Smooth muscle cell of the brain vasculature (primary cell): ENCODE results near the gene PCDHA7.
"Not testable (repeated sequence)": the region's sequence is repeated elsewhere in the genome, so short reads cannot be mapped to it uniquely, and the experiment has no call there.

Source experiments
- DNase-seq: peaks from one replicate; pipeline ENCODE4 v3.0.0-alpha.2; 2012; ENCODE audit warnings: low read depth, low spot score

The PCDHA7 gene

DNA sequence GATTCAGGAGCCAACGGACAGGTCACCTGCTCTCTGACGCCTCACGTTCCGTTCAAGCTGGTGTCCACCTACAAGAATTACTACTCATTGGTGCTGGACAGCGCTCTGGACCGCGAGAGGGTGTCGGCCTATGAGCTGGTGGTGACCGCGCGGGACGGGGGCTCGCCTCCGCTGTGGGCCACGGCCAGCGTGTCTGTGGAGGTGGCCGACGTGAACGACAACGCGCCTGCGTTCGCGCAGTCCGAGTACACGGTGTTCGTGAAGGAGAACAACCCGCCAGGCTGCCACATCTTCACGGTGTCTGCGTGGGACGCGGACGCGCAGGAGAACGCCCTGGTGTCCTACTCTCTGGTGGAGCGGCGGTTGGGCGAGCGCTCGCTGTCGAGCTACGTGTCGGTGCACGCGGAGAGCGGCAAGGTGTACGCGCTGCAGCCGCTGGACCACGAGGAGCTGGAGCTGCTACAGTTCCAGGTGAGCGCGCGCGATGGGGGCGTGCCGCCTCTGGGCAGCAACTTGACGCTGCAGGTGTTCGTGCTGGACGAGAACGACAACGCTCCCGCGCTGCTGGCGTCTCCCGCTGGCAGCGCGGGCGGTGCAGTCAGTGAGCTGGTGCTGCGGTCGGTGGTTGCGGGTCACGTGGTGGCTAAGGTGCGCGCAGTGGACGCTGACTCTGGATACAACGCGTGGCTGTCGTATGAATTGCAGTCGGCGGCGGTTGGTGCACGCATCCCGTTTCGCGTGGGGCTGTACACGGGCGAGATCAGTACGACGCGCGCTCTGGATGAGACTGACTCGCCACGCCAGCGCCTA, 23.3 kb downstream of the PCDHA7 start:
- no peak for DNase-seq

DNA sequence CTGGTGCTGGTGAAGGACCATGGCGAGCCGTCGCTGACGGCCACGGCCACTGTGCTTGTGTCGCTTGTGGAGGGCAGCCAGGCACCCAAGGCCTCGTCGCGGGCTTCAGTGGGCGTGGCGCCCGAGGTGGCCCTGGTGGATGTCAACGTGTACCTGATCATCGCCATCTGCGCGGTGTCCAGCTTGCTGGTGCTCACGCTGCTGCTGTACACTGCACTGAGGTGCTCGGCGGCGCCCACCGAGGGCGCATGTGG, 23.8 kb downstream of the PCDHA7 start:
- DNase-seq = no peak

DNA sequence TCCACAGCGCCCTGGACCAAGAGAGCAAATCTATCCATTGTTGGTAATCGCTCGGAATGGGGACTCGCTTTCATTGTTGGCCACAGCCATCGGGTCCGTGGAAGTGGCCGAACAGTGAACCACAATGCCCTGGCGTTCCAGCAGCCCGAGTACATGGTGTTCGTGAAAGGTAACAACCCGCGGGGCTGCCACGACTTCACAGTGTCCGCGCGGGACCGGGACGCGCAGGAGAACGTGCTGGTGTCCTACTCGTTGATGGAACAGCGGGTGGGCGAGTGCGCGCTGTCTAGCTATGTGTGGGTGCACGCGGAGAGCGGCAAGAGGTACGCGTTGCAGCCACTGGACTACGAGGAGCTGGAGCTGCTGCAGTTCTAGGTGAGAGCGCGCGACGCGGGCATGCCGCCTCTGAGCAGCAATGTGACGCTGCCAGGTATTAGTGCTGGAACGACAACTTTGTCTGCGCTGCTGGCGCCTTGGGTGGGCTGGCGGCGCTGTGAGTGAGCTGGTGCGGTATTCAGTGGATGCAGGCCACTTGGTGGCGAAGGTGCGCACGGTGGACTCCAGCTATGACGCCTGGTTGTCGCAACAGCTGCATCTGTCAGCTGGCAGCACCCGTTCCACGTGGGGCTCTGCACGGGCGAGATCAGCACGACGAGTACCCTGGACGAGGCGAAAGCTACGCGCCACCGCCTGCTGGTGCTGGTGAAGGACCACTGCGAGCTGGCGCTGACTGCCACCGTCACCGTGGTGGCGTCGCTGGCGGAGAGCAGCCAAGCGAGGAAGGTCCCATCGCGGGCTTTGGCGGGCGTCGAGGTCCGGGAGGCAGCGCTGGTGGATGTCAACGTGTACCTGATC, 28.6 kb downstream of the PCDHA7 start:
- no peak for DNase-seq

DNA sequence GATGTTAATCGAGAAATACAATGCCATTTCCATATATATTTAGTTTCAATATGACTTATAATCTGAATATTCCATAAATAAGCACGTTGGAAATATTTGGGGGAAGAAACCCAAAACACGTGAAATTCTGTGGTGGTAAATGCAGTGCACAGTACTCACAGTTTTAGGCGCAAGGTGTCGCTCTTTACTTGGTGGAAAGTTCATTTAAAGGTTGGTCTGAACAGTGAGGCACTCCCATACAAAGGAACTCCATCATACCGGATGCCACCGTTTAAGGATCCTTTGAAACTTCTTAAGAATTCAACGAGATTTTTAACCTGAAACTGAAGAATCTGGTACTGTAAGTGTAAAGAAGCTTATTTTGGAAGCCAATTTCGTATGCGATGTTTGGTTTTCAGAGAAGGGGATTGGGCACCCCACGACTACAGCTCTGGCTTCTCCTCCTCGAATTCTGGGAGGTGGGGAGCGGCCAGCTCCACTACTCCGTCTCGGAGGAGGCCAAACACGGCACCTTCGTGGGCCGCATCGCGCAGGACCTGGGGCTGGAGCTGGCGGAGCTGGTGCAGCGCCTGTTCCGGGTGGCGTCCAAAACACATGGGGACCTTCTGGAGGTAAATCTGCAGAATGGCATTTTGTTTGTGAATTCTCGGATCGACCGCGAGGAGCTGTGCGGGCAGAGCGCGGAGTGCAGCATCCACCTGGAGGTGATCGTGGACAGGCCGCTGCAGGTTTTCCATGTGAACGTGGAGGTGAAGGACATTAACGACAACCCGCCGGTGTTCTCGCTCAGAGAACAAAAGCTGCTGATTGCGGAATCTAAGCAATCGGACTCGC, 34.9 kb downstream of the PCDHA7 start, which contains the start of gene PCDHA11:
Gene PCDHA11, plus strand, starts transcription at position 237 of the 834 bp plus-strand sequence. Its CDS starts 147 bp downstream, at position 384.
- no peak for DNase-seq

DNA sequence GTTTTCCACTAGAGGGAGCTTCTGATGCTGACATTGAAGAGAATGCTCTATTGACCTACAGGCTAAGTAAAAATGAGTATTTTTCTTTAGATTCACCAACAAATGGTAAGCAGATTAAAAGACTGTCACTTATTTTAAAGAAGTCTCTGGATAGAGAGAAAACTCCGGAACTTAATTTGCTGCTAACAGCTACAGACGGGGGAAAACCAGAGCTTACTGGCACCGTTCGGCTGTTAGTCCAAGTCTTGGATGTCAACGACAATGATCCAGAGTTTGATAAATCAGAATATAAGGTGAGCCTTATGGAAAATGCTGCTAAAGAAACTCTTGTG, 35.5 kb downstream of the PCDHA7 start:
- DNase-seq = no peak

DNA sequence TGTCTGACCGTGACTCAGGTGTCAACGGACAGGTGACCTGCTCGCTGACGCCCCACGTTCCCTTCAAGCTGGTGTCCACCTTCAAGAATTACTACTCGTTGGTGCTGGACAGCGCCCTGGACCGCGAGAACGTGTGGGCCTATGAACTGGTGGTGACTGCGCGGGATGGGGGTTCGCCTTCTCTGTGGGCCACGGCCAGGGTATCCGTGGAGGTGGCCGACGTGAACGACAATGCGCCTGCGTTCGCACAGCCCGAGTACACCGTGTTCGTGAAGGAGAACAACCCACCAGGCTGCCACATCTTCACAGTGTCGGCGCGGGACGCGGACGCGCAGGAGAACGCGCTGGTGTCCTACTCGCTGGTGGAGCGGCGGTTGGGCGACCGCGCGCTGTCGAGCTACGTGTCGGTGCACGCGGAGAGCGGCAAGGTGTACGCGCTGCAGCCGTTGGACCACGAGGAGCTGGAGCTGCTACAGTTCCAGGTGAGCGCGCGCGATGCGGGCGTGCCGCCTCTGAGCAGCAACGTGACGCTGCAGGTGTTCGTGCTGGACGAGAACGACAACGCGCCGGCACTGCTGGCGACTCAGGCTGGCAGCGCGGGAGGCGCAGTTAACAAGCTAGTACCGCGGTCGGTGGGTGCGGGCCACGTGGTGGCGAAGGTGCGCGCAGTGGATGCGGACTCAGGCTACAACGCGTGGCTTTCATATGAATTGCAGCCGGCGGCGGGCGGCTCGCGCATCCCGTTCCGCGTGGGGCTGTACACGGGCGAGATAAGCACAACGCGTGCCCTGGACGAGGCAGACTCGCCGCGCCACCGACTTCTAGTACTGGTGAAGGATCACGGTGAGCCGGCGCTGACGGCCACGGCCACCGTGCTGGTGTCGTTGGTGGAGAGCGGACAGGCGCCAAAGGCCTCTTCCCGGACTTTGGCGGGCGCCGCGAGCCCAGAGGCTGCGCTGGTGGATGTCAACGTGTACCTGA, 36.4 kb downstream of the PCDHA7 start:
- no peak for DNase-seq

DNA sequence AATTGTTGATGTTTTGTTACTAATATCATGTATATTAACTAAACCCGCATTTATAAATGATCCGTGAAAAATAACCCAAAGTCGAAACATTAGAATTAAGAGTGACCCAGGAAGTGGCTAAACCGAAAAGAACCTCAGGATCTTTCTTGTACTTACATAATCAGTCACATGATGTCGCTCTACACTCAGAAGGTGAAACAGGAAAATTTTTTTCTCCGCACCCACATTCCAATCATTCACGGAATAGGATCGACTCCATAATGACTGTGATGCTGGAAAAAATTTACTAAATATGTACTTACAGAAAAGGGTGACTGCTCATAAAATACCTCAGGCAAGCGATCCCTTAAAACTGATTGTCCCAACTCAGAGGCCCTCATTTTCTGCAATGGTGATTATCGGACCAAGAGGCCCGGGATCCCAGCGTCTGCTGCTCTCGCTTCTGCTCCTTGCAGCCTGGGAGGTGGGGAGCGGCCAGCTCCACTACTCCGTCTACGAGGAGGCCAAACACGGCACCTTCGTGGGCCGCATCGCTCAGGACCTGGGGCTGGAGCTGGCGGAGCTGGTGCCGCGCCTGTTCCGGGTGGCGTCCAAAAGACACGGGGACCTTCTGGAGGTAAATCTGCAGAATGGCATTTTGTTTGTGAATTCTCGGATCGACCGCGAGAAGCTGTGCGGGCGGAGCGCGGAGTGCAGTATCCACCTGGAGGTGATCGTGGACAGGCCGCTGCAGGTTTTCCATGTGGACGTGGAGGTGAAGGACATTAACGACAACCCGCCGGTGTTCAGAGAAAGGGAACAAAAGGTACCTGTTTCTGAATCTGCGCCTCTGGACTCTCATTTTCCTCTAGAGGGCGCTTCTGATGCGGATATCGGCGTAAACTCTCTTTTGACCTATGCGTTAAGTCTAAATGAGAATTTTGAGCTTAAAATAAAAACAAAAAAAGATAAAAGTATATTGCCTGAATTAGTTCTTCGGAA, 41.3 kb downstream of the PCDHA7 start, which contains the start of gene PCDHA12:
Gene PCDHA12, plus strand, starts transcription at position 224 of the 981 bp plus-strand sequence. Its CDS starts 165 bp downstream, at position 389.
- no peak for DNase-seq

DNA sequence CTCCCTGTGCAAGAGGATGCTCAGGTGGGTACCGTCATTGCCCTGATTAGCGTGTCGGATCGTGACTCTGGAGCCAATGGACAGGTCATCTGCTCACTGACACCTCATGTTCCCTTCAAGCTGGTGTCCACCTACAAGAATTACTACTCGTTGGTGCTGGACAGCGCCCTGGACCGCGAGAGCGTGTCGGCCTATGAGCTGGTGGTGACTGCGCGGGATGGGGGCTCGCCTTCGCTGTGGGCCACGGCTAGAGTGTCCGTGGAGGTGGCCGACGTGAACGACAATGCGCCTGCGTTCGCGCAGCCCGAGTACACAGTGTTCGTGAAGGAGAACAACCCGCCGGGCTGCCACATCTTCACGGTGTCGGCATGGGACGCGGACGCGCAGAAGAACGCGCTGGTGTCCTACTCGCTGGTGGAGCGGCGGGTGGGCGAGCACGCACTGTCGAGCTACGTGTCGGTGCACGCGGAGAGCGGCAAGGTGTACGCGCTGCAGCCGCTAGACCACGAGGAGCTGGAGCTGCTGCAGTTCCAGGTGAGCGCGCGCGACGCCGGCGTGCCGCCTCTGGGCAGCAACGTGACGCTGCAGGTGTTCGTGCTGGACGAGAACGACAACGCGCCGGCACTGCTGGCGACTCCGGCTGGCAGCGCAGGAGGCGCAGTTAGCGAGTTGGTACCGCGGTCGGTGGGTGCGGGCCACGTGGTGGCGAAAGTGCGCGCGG, 42.6 kb downstream of the PCDHA7 start:
- not testable (repeated sequence) for DNase-seq

DNA sequence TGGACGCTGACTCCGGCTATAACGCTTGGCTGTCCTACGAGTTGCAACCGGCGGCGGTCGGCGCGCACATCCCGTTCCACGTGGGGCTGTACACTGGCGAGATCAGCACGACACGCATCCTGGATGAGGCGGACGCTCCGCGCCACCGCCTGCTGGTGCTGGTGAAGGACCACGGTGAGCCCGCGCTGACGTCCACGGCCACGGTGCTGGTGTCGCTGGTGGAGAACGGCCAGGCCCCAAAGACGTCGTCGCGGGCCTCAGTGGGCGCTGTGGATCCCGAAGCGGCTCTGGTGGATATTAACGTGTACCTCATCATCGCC, 43.2 kb downstream of the PCDHA7 start:
- DNase-seq = no peak

DNA sequence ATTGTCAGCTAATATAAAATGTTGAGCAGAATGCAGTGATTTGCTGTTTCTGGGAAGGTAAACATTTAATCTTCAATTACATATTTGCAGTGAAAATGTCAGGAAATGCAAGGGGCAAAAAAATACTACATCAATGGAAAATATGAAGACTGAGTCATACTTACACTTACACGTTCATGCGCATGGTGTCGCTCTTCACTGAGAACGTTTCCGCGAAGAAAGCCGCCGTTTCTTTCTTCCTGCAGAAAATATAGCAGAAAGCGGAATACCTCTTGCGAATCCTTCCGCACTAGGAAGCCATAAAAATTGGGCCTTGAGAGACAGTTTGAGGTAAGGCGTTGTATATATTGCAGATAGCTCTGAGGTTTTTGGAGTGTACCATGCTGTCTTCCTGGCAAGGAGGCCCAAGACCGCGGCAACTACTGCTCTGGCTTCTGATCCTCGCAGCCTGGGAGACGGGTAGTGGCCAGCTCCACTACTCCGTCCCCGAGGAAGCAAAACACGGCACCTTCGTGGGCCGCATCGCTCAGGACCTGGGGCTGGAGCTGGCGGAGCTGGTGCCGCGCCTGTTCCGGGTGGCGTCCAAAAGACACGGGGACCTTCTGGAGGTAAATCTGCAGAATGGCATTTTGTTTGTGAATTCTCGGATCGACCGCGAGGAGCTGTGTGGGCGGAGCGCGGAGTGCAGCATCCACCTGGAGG, 48.0 kb downstream of the PCDHA7 start, which contains the start of gene PCDHA13:
Gene PCDHA13, plus strand, starts transcription at position 236 of the 702 bp plus-strand sequence. Its CDS starts 145 bp downstream, at position 381.
- DNase-seq = no peak

DNA sequence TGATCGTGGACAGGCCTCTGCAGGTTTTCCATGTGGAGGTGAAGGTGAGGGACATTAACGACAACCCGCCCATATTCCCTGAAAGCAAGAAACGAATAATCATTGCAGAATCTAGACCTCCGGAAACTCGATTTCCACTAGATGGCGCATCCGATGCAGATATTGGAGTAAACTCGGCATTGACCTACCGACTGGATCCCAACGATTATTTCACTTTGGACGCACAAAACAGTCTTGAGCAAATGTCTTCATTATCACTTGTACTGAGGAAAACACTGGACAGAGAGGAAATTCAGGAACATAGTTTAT, 48.5 kb downstream of the PCDHA7 start:
- DNase-seq = no peak

DNA sequence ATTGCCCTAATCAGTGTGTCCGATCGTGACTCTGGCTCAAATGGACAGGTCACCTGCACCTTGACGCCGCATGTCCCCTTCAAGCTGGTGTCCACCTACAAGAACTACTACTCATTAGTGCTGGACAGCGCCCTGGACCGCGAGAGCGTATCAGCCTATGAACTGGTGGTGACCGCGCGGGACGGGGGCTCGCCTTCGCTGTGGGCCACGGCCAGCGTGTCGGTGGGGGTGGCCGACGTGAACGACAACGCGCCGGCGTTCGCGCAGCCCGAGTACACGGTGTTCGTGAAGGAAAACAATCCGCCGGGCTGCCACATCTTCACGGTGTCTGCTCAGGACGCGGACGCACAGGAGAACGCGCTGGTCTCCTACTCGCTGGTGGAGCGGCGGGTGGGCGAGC, 49.3 kb downstream of the PCDHA7 start:
- DNase-seq = no peak

DNA sequence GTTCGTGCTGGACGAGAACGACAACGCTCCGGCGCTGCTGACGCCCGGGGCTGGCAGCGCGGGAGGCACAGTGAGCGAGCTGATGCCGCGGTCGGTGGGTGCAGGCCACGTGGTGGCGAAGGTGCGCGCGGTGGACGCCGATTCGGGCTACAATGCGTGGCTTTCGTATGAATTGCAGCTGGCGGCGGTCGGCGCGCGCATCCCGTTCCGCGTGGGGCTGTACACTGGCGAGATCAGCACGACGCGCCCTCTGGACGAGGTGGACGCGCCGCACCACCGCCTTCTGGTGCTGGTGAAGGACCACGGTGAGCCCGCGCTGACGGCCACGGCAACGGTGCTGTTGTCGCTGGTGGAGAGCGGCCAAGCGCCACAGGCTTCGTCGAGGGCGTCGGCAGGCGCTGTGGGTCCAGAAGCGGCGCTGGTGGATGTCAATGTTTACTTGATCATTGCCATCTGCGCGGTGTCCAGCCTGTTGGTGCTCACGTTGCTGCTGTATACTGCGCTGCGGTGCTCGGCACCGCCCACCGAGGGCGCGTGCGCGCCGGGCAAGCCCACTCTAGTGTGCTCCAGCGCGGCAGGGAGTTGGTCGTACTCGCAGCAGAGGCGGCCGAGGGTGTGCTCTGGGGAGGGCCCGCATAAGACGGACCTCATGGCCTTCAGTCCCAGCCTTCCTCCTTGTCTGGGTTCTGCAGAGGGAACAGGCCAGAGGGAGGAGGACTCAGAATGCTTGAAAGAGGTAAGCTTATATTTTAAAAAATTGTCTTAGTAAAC, 50.0 kb downstream of the PCDHA7 start:
- no peak for DNase-seq
